Hematopoietic multipotent progenitor cell treated with erythropoietin and hydrocortisone succinate and interleukin-3 and kit ligand, for 6 days (in vitro differentiated cells): ENCODE data around the gene UTF1.

Source experiments
- DNase-seq: peaks from one replicate; pipeline ENCODE4 v3.0.0-alpha.2; 2015

Gene UTF1

DNA sequence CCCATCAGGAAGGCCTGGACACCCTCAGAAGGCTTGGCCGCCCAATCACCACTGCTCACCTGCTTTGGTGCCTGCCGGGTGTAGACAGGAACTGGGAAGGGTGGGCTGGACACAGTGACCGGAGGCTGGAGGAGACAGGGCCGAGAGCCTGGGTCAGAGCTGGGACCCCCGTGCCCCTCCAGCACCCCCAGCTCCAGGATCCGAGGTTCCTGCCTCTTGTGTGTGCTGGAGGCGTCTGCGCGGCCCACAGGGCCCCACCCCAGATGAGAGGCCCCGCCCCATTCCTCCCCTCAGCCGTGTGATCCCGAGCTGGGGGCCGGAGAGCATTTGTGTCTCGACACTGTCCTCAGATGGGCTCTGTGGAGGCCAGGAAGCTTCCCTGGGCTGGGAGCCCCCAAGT, 37.3 kb downstream of the UTF1 start:
- no peak for DNase-seq

DNA sequence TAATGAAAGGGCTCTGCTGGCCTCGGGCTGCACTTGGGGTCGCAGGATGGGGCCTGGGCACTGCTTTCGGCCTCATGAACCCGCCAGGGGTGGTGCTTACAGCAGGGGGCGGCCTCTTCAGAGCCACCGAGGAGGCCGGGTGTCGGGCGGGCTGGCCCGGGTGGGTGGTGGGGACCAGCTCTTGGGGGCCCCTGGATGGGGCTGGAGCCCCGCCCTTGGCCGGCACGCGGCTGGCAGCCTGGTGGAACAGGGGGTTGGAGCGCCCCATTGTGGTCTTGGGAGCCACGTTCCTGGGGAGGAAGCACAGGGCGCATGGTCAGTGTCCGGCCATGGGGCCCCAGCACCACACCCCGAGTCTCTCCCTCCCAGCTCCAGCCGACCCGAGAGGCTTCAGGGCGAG, 37.8 kb downstream of the UTF1 start:
- DNase-seq = no peak

- DNase-seq = no peak
Measured at GRCh38 chr10:133268532-133268931, 38.5 kb downstream of the UTF1 start.

- DNase-seq = no peak
Measured at GRCh38 chr10:133269367-133269766, 39.4 kb downstream of the UTF1 start.

DNA sequence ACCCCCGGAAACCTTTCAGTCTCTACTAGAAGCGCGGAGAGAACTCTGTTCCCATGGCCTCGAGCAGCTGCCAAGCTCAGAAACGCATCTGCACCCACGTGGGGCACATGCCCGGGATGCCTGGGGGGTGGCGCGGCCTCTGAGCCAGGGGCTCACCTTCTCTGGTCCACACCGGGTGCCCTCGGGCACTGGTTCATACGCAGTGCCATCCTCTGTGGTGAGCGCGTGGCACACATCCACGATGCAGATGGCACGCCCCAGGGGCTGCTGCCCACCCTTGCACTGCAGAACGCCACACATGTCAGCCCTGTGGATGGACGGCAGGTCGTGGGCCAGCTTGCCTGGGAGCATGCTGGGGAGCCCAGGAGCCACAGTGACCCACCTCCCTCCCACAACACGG, 40.2 kb downstream of the UTF1 start:
- no peak for DNase-seq

DNA sequence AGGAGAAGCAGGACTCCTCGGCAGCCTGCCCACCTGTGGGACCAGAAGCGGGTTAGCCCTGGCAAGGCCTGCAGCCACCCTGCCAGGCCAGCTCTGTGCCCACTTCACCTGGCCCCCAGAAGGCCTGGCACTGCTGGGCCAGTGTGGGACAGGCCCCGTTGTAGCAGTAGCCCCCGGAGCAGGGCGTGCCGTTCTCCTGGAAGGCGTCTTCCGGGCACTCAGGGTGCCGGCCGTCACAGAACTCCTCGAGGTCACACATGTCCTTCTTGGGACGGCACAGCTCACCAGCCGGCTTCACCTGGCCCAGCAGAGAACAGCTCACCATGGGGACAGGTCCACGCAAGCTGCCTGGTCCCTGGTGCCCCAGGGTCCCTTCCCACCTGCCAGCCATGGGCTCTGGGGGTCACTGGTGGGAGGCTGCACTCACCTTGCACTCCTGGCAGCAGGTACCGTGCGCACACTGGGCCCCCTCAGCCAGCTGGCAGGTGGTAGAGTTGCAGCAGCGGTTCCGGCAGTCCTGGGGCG, 40.8 kb downstream of the UTF1 start:
- DNase-seq = no peak

DNA sequence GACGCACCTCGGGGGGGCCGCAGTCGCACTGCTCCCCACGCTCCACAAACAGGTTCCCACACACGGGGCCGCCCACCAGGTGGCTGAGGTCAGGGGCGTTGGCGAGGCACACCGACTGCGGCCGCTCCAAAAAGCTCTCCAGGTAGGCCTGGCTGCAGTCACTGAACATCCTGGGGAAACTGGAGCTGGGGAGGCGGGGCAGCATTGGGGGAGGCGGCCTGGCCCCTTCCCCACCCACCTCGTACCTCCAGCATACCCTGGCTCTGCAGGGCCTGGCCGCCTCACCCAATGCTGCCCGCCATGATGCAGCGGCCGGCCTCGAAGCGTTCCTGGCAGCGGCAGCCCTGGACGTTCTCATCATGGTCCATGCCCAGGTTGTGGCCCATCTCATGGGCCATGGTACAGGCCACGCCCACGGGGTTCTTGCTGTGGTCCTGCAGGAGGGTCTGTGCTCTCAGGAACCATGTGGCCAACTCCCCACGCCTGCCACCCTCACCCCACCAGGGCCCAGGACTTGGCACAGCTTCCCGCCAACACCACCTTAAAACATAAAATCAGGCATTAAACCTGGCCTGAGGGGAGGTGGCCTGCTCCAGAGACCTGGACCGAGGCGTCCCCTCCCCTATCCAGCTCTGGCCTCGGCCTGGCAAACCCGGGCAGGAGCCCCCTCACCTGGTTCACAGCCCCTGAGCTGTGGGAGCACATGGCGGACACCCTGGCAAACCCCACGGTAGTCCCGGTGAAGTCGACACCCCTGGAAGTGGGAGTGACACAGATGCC, 41.7 kb downstream of the UTF1 start:
- no peak for DNase-seq

DNA sequence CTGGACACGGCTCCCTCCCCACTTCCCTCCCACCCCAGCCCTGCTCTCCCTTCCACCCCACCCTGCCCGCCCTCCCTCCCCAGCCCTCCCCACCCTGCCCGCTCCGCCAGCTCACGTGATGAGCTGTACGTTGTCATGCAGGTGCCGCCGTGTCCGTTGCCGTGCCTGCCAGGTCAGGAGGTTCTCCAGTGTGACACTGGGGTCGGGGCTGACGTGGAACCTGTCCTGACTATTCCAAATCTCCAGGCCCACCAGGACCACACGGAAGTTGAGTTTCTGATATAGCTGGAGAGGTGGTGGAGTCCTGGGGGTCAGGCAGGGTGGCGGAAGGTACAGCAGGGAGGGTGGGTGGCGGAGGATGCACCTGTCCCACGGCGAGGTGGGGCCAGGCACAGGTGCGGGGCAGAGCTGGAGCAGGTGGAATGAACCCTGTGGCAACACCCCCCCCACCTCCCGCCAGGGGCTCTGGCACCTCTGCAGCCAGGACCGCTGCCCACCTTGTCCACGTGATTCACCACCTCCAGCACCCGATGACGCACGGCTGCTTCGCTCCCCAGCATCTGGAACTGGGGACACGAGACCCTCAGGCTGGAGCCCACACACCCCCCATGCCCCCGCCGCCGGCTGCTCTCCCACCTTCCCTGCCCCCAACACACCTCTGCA, 42.4 kb downstream of the UTF1 start:
- no peak for DNase-seq

DNA sequence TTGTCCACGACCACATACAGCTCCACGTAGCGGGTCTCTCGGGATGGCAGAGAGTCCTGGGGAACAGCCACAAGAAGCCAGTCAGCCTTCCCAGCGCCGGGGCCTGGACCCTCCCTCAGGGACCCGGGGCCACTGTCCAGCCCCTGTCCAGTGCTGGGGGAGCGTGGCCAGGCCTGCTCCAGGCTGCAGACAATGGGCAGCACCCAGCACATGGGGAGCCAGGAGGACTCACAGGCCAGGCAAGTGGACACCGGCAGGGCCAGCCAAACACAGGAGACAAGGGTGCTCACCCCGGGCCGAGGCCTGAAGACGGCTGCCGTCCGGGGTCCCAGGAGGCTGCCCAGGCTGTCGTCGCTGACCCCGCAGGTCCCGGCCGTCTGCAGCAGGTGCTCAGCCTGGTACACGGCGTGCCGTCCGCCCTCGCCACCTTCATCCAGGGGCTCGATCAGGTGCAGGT, 43.0 kb downstream of the UTF1 start:
- DNase-seq = no peak

DNA sequence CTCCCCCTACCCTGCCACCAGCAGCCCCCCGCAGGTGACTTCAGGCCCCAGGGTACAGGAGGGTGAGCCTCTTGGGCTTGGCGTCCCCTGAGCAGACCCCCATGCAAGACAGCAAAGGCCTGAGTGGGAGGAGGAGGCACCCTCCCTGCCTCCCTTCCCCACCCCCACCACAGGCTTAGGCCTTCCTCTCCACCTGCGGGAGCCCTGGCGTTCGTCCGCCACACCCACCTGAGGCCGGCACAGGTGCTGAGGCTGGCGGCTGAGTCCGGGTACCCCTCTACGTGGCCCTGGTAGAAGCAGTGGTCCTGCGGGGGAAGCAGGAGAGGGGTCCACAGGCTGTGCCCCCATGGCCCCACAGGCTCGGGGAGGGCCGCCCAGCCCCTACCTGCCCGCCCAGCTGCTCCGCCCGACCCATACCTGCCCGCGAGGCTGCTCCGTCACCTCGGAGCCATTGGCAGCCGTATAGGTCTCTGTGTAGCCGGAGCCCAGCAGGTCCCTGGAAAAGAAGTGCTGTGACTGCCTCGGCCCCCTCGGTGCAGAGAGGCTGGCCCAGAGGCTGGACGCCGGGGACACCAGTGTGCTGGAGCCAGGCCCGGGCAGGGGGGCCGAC, 43.6 kb downstream of the UTF1 start:
- DNase-seq = no peak

- DNase-seq = peak; percentile 87
Measured at GRCh38 chr10:133274751-133275683, 45.0 kb downstream of the UTF1 start.

DNA sequence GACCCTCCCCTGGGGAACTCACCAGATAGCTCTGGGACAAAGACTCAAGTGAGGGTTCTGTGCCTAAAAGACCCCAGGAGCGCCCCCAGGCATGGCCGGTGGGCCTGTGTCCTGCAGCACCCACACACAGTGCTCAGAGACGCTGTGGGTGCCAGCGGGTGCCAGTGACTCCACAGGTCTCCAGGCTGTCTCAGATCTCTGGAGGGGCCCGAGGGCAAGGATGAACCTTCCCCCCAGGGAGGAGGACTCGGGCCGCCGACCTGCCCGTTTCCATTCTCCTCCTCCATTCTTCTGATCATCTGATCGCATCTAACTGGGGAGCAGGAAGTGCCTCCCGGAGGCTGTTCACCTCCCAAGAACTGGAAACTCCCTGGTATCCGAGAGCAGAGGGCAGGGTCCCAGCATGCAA, 45.7 kb downstream of the UTF1 start:
- DNase-seq = peak; percentile 72

- no peak for DNase-seq
Measured at GRCh38 chr10:133276100-133276434, 46.0 kb downstream of the UTF1 start.

- peak; percentile 73 for DNase-seq
Measured at GRCh38 chr10:133276435-133277201, 46.6 kb downstream of the UTF1 start, which contains the start of gene ADAM8. Gene ADAM8, minus strand, starts transcription at chr10:133276868. Its CDS starts 51 bp downstream, at chr10:133276817.

DNA sequence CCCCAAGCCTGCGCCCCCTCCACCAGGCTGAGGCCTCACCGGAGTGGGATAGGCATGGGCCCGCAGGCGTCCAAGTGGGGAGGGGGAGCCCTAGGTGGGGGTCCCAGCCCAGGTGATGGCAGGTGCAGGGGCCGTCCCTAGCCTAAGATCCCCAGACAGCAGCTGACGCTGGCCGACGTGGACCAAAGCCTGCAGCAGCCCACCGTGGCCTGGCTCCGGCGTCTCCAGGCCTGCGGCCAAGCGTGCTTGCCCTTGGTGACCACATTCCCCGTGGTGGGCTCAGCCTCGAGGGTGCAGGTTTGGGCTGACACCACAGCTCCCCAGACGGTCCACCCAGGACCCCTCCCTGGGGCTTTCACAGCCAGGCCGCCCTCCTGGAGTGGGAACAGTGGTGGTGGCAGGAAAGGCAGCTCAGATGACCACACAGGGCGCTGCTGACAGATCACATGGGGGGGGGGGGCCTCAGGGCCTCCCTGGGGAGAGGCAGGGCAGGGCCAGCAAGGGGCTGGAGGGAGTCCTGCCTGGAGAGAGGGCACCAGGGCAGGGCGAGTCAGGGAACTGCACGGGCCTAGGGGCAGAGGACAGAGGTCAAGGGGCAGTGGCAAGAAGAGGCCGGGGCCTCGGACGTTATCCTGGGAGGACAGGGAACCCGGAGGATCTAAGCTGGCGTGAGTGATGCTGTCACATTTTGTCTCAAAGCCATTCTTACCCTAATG, 47.4 kb downstream of the UTF1 start:
- no peak for DNase-seq

- DNase-seq = peak; percentile 39
Measured at GRCh38 chr10:133277993-133278576, 48.1 kb downstream of the UTF1 start.

DNA sequence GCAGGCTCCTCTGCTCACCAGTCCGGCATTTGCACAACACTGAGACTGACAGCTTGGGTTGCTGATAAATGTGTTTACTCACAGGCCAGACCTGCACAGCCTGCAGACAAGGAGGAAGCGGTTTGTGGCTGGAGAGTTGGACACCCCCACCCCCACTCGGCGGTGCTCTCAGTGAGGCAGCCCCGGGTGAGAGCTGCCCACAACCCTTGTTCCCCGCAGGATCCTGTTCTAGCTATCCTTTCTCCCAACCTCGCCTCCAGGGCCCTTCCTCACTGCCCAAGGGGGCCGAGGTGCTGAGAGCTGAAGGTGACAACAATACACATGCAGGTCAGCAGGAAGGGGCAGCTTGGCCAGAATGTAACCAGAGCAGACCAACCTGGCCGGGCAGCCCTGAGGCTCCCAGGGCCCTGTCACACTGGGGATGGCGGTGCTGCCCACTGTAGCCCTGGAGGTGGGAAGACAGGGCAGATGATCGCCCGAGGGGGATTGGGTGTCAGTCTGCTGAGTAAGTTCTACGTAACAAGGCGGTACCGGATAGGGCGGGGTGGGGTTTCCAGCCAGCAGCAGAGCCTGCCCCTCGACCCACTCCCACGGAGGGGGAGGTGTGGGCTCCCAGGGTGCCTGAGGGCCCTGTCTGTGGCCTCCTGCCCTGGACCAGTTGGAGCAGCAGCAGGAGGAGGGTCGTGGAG, 48.7 kb downstream of the UTF1 start:
- DNase-seq = peak; percentile 94

- DNase-seq = peak; percentile 67
Measured at GRCh38 chr10:133279326-133280226, 49.6 kb downstream of the UTF1 start.
